ENCODE data around the gene ITPKB.

The ITPKB gene

DNA sequence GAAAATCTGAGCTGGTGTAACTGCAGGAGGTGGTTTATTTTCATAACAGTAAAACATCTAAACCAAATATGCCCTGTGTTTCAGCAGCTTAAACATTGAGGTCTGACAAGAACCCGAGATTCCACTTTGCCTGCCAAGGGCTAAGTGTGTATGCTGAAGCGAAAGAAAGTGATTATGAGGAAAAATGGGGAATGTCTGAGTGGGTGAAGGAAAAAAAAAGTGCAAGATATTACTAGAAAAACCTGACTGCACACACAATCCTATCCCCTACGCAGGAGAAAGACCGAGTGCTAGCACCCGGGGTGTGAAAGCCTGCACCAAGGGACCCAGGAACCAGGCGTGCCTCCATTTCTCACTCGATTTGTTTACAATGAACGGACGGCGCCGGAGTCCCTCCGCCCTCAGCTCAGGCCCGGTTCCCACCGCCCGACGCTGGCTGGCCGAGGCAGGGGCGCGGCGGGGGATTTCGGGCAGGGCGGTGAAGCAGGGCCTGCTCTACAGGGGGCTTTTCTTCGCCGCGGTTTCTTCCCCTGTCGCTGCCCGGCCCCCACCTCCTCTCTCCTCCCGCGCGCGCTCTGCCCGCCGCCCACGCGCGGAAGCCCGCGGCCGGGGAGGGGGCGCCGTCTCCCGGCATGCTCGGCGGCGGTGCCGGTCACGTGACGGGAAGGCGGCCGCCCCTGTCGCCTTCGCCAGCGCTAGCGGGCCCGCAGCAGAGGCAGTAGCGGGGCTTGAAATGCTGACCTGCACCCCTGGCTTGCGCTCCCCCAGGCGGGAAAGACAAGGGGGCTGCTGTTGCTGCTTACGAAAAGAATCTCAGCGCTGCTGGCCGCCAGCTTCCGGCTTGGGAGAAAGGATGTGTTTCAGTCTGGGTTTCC lies 35.9 kb downstream of the ITPKB start:
- peak; percentile 15 for DNase-seq

DNA sequence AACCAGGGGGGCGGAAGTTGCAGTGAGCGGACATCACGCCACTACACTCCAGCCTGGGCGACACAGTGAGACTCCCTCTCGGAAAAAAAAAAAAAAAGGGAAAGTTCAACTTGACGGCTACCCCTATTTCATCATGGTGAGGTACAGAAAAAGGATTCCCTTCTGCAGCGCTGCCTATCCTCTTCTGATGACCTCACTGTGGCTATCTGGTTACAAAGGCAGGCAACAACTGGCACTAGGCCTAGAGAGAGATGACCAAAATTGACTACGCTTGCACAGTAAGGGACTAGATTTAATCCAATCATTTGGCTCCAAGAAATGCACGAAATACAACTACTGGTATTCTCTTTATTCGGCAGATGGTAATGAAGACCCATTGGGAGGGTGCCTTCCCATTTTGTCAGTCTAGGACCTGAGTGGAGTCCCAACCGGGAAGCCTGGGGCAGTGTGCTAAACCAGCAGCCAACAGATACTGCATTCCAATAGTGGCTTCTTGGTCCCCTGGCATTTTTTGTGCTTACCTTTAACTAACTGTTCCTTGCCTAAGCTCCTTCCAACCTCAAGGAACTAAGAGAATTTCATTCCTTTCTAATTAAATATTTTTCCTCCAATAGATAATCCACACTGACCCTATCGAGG lies 36.6 kb downstream of the ITPKB start:
- peak; percentile 50 for DNase-seq

DNA sequence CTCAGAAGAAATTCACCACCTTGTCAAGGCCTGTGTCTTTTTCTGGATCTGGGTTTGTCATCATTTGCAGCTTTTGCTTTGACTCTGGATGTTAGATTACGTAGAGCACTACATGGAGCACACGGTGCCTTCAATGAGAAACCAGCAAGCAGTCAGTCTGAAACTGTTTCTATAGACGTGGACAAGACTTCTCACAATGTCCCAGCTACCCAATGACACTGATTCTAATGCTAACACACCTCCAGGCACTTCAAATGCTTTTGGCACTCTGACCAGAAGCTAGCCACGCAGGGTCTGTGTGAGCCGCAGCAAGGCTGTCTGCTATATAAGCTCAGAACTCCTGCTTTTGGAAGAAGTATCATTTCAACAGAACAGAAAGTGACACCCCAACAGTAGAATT lies 38.2 kb downstream of the ITPKB start:
- no peak for DNase-seq

DNA sequence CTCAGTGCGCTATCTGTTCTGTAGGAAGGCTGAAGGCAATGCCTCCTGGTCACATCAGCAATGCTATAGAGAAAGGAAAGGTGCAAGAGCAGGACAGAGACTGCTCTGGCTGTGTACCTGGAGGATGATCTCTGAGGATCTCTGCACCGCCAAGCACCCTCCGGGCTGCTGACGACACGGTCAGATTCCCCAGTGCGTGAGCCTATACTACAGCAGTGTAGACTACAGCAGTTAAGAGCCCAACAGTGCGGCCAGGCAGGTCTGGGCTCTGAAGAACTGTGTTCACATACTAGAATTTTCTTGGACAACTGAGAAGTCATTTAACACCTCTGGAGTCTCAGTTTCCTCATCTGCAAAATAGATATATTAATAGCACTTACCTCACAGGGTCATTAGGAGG lies 39.9 kb downstream of the ITPKB start:
- no peak for DNase-seq

DNA sequence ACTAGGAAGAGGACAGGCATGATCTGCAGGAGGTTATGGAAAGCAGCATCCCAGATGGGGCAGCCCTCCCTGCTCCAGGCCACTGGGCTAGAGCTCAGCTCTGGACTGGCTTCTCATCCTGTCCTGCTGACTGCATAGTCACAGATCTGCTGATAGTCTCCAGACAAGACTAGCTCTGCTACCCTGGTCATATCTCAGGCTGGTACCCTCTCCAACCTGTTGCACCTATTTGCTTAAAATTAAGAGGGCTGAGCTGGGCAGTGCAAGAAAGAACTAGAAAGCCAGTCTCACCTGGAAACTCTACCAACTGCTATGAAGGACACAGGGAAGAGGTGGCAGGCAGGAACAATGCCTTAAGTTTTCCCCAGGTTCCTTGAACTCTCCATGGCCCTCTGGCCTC lies 40.4 kb downstream of the ITPKB start:
- no peak for DNase-seq

DNA sequence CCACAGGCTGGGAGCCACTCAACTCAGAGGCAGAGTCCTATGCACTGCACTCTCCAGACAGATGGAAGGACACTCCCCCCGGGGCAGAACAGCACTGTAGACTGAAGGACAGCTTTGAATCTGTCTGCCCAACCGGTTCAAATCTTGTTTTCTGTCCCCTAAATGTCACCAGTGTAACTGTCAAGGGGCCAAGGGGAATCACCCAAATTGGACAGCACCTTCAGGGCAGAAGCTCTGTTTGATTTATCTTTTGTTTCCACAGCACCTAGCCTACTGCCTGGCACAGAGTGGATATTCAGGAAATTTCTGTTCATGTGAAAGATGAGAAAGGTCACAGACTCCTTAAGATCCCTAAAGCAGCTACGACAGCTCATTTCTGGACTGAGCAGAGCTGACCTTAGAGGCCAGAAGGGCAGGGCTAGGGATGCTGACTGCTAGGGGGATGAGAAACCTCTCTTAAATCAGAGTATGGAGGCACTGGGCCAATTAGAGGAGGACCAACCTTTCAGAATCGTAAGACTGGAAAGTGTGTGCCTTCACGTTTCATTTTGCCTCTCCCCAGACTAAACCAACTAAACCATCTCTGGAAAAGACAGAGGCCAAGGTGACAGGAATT lies 41.0 kb downstream of the ITPKB start:
- no peak for DNase-seq

DNA sequence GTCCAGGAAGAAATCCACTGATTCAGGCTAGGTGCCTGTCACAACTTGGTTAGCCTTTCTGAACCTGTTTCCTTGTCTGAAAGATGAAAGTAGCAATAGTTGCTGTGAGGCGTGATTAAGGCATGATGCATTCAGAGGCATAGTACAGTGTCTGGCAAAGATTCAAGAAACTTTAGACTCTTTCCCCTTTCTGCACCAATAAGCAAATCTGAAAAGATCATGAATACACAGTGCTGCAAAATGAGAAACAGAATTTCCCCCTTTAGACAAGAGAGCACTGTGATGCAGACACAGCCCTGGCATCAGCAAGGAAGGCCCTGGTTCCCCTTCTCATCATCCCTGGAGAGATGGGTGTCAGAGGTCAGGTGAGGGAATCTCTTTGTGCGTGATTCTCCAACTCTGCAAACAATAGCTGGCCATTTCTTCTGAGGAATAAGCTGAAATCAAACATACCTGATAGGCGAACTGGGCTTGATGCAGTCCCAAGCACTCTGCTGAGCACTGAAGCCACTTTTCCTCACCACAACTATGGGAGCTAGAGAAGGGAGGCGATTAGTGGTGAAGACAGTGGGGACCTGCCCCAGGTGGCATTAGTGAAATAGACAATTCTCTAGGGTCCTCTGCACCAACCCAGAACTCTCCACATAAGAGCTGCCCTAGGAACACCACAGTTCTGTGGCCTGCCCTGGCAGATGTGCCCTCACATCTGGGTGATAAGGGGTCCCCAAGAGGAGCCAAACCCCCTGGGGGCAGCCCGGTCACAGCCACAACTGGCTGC lies 41.7 kb downstream of the ITPKB start:
- DNase-seq: no peak

DNA sequence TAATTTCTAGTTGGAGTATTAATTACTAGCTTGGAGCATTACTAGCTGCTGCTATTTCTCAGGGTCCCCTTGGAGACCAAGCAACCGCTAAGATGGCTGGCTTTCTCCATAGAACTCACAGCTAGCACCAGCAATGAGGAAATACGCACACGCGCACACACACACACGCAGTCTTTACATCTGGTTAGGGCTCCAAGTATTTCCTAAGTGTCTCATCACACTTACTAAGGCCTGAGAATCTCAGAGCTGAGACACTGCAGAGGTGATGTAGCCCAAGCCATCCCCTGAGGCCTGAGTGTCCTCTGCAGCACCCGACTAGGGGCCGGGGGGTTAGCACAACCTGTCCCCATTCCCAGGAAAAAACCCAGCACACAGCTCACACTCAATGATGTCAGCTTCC lies 42.5 kb downstream of the ITPKB start:
- no peak for DNase-seq

DNA sequence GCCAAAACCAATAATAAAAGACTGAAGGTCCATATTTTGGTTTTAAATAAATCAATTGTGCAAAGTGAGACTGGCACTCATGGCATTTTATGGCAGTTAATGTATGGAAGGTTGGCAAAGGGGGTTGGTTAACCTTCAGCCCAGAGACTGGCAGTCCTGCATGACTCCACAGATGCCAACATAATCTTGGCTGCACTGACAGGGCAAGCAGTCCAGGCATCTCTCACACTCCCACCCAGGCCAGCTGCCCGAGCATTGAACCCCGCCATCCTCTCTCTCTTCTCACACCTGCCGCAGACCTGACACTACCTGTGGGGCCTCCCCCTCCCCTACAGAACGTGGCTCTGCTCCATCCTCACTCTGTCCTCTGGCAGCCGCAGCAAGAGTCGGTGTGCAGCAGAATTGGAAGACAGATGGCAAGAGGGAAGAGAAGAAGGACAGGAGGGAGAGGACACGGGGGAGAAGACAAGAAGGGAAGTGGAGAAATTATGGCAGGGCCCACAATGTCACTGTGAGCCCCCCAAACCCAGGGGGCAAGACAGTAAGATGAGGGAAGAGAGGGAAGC lies 43.7 kb downstream of the ITPKB start:
- no peak for DNase-seq

DNA sequence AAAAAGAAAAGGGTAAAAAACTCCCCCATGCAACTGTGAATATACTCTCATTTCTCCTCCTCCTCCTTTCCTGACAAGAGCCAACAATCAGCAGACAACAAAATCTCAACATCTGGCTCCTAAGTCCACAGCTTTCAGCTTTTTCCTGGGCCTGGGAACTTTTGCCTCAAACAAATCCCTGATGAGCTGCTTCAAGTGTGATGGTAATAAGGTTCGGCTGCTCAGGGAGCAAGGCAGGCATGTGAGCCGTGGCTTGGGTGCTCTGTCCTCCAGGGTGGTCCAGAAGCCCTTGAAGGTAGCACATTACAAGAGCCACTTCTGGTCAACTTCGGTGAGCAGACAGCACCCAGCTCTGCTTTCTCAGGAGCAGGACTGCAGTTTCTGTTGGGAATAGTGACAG lies 46.3 kb downstream of the ITPKB start:
- no peak for DNase-seq

DNA sequence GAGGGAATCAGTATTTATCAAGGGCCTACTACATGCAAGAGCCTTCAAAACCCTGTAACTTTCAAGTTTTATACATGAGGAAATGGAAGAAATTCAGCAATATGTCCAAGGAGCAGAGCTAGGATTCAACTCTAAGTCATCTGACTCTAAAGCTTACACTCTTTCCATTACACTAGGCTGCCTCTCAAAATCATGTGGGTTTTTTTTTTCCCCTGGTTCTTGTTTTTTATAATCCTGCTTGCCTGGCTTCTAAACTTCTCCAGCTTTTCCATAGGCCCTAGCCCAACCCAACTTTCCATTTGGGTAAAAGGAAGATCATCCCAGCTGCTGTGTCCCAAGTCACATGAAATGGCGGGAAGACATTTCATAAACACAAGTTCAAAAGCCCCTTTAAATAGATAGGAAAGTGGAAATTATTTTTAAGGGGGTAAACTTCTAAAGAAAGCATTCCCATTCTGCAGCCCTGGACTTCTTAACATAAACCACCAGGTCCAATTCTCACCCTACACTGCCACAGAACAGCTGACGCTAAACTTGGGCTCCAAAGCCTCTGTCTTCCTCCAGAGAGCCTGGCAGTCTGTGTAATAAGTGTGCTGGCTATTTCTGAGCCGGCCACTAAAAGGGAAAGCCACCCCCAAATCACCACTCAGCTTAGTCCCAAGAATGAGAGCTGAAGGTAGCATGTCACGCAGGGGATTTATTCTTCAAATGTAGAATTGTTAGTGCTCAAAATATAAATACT lies 46.9 kb downstream of the ITPKB start:
- no peak for DNase-seq

DNA sequence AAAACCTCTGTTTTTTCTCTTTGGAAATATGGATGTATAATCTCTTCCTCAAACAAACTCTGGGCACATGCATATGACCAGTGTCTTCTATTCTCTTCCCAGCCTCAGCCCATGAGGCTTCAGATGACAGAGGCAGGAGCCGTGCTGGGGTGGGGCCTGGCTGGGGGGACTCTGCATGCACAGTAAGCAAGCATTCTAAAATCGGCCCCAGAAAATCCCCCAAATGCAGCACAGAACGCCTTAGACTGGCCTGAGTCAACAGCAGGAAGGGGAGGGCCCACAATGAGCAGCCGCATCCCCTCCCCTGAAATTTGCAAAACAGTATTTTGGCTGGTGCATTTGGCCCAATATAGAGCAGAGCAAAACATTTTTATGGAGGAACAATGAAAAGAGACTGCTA lies 47.8 kb downstream of the ITPKB start:
- no peak for DNase-seq

DNA sequence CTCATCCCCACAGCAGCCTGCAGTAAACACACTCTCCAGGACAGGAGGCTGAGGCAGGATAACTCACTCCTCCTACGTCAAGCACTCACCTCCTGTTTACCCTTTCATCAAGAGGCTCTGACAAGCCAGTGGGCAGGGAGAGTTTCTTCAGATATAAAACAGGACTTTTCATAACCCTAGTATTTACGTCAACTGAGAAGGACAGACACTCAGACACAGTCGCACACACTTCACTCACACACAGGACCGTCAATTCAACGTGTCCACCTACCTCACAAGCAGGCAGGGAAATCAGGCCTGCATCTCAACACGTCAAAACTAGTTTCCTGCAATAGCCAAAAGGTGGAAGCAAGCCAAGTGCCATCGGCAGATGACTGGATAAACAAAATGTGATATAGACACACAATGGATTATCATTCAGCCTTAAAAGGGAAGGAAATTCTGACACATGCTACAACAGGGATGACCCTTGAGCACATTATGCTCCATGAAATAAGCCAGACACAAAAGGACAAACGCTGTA lies 48.6 kb downstream of the ITPKB start:
- peak; percentile 77 for DNase-seq

DNA sequence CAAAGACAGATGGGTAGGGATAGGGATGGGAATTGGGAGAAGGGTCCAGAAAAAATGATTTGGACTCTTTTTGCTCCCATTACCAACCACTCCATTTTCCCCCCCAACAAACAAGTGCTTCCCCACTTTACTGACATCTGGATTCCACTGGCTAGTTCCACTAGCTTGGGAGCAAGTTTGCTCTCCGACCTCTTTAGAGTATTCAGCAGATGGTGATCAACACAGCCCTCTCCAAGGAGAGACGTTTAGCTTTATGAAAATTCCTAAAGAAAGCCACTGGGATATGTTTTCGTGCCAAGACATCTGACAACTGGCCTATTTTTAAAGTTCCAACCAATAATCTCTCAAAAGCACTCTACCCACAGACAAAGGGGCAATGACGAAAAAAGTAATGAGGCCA lies 50.3 kb downstream of the ITPKB start:
- no peak for DNase-seq

DNA sequence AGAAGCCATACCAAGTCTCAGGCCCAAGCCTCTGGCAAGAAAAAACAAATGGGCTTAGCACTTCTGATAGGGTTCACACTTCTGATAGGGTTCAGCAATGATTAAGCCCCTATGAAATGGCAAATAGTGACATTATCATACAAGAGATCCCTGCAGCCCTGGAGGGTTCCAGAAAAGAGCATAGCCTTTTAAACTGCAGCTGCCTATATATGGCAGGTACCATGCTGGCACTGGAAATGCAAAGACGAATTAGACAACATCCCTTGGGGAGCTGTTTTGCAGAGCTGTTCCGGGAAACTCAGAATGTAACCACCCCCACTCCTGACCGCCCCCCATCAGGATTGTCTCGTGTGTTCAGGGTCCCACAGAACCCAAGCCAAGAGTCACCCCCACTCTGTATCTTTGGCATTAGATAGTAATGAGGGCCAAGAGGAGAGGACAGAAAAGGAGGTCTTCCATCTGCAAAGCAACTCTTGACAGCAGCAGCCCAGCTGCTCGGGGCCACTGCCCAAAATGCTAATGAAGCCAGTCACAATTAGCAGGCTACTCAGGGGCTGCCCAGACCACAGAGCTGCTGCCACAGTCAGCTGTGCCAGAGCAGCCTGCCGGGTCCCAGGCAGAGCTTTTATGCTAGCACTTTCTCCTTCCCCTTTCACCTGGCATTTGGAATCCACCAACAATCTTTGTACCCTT lies 50.9 kb downstream of the ITPKB start:
- DNase-seq: no peak

DNA sequence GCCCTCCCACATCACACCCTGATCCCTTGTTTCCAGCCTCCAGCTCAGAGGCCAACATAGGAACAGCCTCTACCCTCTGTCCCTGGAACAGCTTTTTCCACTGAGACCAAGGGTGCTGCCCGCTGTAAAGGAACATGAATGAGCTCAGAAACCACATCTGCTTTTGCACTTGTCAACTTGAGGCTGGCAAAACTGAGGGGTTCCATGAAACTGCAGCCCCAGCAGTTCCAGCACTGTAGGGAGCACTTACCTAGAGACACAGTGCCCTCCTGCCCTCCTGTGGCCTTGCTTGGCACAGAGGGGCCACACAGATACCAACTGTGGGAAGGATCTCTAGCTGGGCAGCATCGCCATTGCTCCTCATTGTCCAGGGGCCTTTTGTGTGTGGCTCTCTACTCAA lies 51.7 kb downstream of the ITPKB start:
- DNase-seq: no peak

DNA sequence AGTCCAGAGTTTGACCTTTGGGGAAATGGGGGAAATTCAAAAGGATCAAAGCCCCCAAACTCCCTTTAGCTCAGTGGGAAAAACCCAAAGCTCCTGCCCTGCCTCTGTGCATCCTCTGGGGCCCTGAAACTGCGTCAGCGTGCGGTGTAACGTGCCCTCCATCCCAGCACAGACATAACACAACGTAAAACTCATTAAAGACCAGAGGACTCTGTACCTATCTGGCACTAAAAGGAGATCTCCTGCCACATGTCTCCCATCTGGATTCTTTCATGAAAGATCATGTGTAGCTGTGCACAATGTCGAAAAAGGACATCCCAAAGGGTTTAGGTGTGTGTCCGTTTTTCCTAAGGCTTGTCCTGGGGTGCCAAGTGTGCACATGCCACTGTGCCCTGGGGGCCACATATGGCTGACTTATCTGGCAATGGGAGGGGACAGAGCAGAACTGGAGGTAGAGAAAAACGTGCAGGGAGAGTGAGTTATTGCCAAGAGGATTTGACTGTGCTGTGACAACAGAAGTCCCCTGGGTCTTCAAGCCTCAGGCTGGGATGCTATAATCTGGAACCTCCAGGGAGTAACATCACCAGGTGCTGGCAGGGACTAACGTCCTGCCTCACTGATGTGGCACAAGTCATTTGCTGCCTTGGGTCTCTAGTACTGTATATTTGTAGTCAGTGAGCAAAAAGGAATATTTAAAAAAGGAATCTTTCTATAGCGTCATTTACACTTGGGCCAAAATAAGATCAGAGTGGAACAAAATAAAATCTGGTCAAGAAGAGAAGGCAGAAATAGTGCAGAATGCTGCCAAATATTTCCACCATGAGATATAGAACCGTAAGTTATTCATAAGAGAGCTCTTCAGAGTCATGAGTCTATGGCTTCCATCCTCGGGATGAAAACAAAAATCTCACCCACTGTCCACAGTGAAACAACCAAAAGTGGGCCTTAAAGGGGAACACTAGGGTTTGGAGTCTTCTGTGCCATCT lies 52.3 kb downstream of the ITPKB start:
- DNase-seq: no peak

DNA sequence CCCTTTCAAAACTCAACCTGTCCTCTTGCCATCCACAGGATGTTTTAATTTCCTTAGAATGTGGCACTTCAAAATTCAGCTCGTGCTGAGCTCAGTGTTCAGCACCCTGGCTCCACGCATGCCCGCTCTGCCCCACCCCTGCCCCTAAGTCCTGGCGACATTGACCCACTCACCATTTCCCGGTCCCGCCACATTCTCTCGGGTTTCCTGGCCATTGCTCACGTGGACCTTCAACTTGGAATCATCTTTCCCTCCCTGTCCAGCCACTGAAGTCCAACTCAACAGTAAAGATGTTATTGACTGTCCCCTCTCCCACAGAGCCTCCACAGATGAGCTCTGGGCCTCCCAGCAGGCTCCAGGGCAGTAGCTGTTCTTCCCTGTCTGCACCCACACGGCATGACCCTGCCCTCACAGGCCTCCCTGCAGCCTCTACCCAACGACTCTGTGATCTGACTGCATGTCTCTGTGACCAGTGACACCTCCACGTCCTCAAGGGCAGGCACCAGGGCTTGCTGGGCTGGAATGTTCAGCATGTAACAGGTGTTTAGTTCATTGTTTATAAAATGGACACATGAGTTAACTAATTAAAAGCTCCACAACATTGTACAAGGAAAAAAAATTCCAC lies 53.8 kb downstream of the ITPKB start:
- DNase-seq: no peak

DNA sequence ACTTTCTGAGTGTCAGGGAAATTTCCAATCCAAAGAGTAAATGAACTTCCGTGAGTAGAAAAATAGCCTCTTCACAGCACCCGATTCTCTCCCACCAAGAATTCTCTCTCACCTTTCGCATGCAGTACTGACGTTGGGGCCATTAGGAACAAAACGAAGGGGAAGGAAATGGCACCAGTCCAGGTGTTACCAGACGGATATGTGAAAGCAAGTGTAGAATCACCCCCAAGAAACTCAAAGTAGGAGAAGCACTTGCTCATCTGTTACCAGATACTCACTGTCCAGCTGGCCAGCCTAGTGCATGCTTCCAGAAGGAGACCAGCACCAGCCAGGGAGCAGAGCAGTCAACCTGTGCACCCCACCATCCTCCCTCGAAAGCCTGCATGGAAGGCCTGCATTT lies 55.1 kb downstream of the ITPKB start:
- DNase-seq: no peak
